ENCODE measurements around the gene FBLN1.

- TF ChIP-seq, protein P1, sequence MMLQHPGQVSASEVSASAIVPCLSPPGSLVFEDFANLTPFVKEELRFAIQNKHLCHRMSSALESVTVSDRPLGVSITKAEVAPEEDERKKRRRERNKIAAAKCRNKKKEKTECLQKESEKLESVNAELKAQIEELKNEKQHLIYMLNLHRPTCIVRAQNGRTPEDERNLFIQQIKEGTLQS (CRISPR knock-in tag; conservative IDR thresholded peaks at IDR 0.05), result no peak
- TF ChIP-seq, protein P2, sequence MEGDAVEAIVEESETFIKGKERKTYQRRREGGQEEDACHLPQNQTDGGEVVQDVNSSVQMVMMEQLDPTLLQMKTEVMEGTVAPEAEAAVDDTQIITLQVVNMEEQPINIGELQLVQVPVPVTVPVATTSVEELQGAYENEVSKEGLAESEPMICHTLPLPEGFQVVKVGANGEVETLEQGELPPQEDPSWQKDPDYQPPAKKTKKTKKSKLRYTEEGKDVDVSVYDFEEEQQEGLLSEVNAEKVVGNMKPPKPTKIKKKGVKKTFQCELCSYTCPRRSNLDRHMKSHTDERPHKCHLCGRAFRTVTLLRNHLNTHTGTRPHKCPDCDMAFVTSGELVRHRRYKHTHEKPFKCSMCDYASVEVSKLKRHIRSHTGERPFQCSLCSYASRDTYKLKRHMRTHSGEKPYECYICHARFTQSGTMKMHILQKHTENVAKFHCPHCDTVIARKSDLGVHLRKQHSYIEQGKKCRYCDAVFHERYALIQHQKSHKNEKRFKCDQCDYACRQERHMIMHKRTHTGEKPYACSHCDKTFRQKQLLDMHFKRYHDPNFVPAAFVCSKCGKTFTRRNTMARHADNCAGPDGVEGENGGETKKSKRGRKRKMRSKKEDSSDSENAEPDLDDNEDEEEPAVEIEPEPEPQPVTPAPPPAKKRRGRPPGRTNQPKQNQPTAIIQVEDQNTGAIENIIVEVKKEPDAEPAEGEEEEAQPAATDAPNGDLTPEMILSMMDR (IDR thresholded peaks at IDR 0.05), result no peak
- TF ChIP-seq CBFB (CRISPR knock-in tag; IDR thresholded peaks at IDR 0.05; ENCODE audit: low read depth), result no peak
- TF ChIP-seq, protein P3, sequence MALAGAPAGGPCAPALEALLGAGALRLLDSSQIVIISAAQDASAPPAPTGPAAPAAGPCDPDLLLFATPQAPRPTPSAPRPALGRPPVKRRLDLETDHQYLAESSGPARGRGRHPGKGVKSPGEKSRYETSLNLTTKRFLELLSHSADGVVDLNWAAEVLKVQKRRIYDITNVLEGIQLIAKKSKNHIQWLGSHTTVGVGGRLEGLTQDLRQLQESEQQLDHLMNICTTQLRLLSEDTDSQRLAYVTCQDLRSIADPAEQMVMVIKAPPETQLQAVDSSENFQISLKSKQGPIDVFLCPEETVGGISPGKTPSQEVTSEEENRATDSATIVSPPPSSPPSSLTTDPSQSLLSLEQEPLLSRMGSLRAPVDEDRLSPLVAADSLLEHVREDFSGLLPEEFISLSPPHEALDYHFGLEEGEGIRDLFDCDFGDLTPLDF (CRISPR knock-in tag; IDR thresholded peaks at IDR 0.05), result no peak
- TF ChIP-seq, protein P4, sequence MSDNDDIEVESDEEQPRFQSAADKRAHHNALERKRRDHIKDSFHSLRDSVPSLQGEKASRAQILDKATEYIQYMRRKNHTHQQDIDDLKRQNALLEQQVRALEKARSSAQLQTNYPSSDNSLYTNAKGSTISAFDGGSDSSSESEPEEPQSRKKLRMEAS (CRISPR knock-in tag; IDR thresholded peaks at IDR 0.05), result no peak
- TF ChIP-seq, protein P5, sequence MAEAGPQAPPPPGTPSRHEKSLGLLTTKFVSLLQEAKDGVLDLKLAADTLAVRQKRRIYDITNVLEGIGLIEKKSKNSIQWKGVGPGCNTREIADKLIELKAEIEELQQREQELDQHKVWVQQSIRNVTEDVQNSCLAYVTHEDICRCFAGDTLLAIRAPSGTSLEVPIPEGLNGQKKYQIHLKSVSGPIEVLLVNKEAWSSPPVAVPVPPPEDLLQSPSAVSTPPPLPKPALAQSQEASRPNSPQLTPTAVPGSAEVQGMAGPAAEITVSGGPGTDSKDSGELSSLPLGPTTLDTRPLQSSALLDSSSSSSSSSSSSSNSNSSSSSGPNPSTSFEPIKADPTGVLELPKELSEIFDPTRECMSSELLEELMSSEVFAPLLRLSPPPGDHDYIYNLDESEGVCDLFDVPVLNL (CRISPR knock-in tag; IDR thresholded peaks at IDR 0.05; ENCODE audit: borderline replicate concordance, low read depth), result no peak
Observed at GRCh38 chr22:45565171-45565570, 62.5 kb downstream of the FBLN1 start.
